ENCODE measurements around the gene TBX3.

The TBX3 gene

GRCh38 chr12:114697741-114698565, 14.0 kb upstream of the TBX3 start:
- no peaks in the 10 kb centered on the region for H3K79me2 ChIP-seq (ENCODE audit: low read length)
- H3K4me2 ChIP-seq (ENCODE audit: low read depth, low read length): no peak overlapping the region
- no peak overlapping the region for H3K27ac ChIP-seq (ENCODE audit: low read length)
- H3F3A ChIP-seq (ENCODE audit: insufficient read depth, low read length): no peaks in the 10 kb centered on the region
- no peaks in the 10 kb centered on the region for H3K9me2 ChIP-seq (replicated peaks; ENCODE audit: insufficient read depth, low read length)
- no peak overlapping the region for H2AFZ ChIP-seq (ENCODE audit: low read length)
- no peaks in the 10 kb centered on the region for H4K20me1 ChIP-seq (ENCODE audit: insufficient read depth, low read length)
- DNase-seq: no peak
- H3K4me3 ChIP-seq (ENCODE audit: low read length): no peak overlapping the region
- no peaks in the 10 kb centered on the region for H3K4me1 ChIP-seq (ENCODE audit: low read length)
- no peaks in the 10 kb centered on the region; the same call in 1 of the 2 replicates for H3K27me3 ChIP-seq (replicated peaks; ENCODE audit: insufficient read depth, low read length)
- H3K36me3 ChIP-seq (replicated peaks; ENCODE audit: insufficient read depth, low read length): no peaks in the 10 kb centered on the region
- TF ChIP-seq CTCF (IDR thresholded peaks at IDR 0.05; ENCODE audit: low read length) (no peak), EZH2phosphoT487 (IDR thresholded peaks at IDR 0.05; ENCODE audit: low read length) (no peak), EZH2 (optimal IDR thresholded peaks at IDR 0.05; ENCODE audit: low read depth, low read length) (no peak)
- H3K9me3 ChIP-seq (replicated peaks; ENCODE audit: insufficient read depth, low read length): no peaks in the 10 kb centered on the region
- H3K9ac ChIP-seq (ENCODE audit: low read length): no peak overlapping the region

- Histone ChIP-seq H3F3A (ENCODE audit: insufficient read depth, low read length) (no peaks in the 10 kb centered on the region), H4K20me1 (ENCODE audit: insufficient read depth, low read length) (no peaks in the 10 kb centered on the region), H3K27me3 (replicated peaks; ENCODE audit: insufficient read depth, low read length) (no peaks in the 10 kb centered on the region; the same call in 1 of the 2 replicates), H2AFZ (ENCODE audit: low read length) (no peak overlapping the region), H3K79me2 (ENCODE audit: low read length) (no peaks in the 10 kb centered on the region), H3K27ac (ENCODE audit: low read length) (no peak overlapping the region), H3K9ac (ENCODE audit: low read length) (no peak overlapping the region), H3K36me3 (replicated peaks; ENCODE audit: insufficient read depth, low read length) (no peaks in the 10 kb centered on the region), H3K4me1 (ENCODE audit: low read length) (no peaks in the 10 kb centered on the region), H3K4me2 (ENCODE audit: low read depth, low read length) (no peak overlapping the region), H3K9me3 (replicated peaks; ENCODE audit: insufficient read depth, low read length) (no peaks in the 10 kb centered on the region), H3K9me2 (replicated peaks; ENCODE audit: insufficient read depth, low read length) (no peaks in the 10 kb centered on the region), H3K4me3 (ENCODE audit: low read length) (no peak overlapping the region)
- no peak for DNase-seq
- TF ChIP-seq EZH2phosphoT487 (IDR thresholded peaks at IDR 0.05; ENCODE audit: low read length) (no peak), EZH2 (optimal IDR thresholded peaks at IDR 0.05; ENCODE audit: low read depth, low read length) (no peak), CTCF (IDR thresholded peaks at IDR 0.05; ENCODE audit: low read length) (no peak)
Measured at GRCh38 chr12:114697243-114697716, 13.3 kb upstream of the TBX3 start.

- no peaks in the 10 kb centered on the region for H4K20me1 ChIP-seq (ENCODE audit: insufficient read depth, low read length)
- H3K9me3 ChIP-seq (replicated peaks; ENCODE audit: insufficient read depth, low read length): no peaks in the 10 kb centered on the region
- no peak for TF ChIP-seq CTCF (IDR thresholded peaks at IDR 0.05; ENCODE audit: low read length)
- TF ChIP-seq EZH2 (optimal IDR thresholded peaks at IDR 0.05; ENCODE audit: low read depth, low read length): no peak
- no peak for TF ChIP-seq EZH2phosphoT487 (IDR thresholded peaks at IDR 0.05; ENCODE audit: low read length)
- no peaks in the 10 kb centered on the region for H3K36me3 ChIP-seq (replicated peaks; ENCODE audit: insufficient read depth, low read length)
- no peaks in the 10 kb centered on the region; the same call in 1 of the 2 replicates for H3K27me3 ChIP-seq (replicated peaks; ENCODE audit: insufficient read depth, low read length)
- H3K4me3 ChIP-seq (ENCODE audit: low read length): no peak overlapping the region
- H3K4me2 ChIP-seq (ENCODE audit: low read depth, low read length): no peak overlapping the region
- no peaks in the 10 kb centered on the region for H3F3A ChIP-seq (ENCODE audit: insufficient read depth, low read length)
- DNase-seq: no peak
- H3K9ac ChIP-seq (ENCODE audit: low read length): no peak overlapping the region
- no peaks in the 10 kb centered on the region for H3K79me2 ChIP-seq (ENCODE audit: low read length)
- H3K4me1 ChIP-seq (ENCODE audit: low read length): no peaks in the 10 kb centered on the region
- H3K9me2 ChIP-seq (replicated peaks; ENCODE audit: insufficient read depth, low read length): no peaks in the 10 kb centered on the region
- H2AFZ ChIP-seq (ENCODE audit: low read length): no peak overlapping the region
- no peak overlapping the region for H3K27ac ChIP-seq (ENCODE audit: low read length)
Measured at GRCh38 chr12:114696443-114697242, 12.7 kb upstream of the TBX3 start.

Measured in MM.1S (cell line).